IPS-18c (cell line): ENCODE measurements around the gene ARID4B.
"Not testable (repeated sequence)": the region's sequence is repeated elsewhere in the genome, so short reads cannot be mapped to it uniquely, and the experiment has no call there.

Experiments used
- H3K4me3 ChIP-seq: 2 replicates; pipeline ENCODE4 v1.7.0; 2013; ENCODE audit warnings: low read depth, mild to moderate bottlenecking, low read length, moderate library complexity; ENCODE audit not compliant: insufficient read depth
- H3K9me3 ChIP-seq: one replicate; pipeline ENCODE4 v1.6.1; 2013; ENCODE audit warnings: mild to moderate bottlenecking, low read length, moderate library complexity; ENCODE audit not compliant: control insufficient read depth, insufficient read depth

Gene ARID4B, protein sequence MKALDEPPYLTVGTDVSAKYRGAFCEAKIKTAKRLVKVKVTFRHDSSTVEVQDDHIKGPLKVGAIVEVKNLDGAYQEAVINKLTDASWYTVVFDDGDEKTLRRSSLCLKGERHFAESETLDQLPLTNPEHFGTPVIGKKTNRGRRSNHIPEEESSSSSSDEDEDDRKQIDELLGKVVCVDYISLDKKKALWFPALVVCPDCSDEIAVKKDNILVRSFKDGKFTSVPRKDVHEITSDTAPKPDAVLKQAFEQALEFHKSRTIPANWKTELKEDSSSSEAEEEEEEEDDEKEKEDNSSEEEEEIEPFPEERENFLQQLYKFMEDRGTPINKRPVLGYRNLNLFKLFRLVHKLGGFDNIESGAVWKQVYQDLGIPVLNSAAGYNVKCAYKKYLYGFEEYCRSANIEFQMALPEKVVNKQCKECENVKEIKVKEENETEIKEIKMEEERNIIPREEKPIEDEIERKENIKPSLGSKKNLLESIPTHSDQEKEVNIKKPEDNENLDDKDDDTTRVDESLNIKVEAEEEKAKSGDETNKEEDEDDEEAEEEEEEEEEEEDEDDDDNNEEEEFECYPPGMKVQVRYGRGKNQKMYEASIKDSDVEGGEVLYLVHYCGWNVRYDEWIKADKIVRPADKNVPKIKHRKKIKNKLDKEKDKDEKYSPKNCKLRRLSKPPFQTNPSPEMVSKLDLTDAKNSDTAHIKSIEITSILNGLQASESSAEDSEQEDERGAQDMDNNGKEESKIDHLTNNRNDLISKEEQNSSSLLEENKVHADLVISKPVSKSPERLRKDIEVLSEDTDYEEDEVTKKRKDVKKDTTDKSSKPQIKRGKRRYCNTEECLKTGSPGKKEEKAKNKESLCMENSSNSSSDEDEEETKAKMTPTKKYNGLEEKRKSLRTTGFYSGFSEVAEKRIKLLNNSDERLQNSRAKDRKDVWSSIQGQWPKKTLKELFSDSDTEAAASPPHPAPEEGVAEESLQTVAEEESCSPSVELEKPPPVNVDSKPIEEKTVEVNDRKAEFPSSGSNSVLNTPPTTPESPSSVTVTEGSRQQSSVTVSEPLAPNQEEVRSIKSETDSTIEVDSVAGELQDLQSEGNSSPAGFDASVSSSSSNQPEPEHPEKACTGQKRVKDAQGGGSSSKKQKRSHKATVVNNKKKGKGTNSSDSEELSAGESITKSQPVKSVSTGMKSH (N-terminal part only)

DNA sequence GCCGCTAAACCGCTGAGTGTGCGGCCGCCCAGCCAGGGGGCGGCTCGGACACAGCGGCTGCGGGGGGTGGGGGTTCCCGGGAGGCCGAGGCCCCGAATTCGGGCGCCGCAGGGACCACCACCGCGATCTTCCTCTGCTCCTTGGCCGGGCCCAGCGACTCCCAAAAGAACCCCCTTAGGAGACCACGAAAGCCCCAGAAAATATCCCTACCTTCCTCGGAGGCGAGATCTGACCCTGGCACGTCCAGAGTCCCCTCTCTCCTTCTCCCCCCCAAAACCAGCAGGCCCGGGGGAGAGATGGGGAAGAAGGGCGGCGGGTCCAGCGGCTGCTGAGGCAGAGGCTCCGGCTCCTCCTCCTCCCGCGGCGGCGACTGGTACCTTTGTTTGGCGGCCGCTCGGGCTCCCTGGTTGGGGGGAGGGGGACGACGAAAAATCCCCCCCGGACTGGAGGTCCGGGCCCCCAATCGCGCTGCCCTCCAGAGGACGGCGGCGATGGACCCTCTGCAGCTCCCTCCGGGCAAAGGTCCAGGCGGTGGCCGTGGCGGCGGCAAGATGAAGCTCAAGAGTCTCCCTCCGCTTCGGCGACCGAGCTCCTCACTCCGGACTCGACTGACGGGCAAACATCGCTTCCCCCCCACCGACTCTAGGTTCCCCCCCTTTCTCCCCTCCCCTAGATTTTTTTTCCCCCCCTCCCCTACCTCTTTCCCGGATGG is at the start of gene ARID4B:
Gene ARID4B (minus strand): TSS at position 621 of the 712 bp plus-strand sequence. CDS start 1,260 bp downstream, outside the sequence.
- no peaks in the 10 kb centered on the region for H3K9me3 ChIP-seq
- peak within 1 kb of the TSS; percentile 97 for H3K4me3 ChIP-seq

DNA sequence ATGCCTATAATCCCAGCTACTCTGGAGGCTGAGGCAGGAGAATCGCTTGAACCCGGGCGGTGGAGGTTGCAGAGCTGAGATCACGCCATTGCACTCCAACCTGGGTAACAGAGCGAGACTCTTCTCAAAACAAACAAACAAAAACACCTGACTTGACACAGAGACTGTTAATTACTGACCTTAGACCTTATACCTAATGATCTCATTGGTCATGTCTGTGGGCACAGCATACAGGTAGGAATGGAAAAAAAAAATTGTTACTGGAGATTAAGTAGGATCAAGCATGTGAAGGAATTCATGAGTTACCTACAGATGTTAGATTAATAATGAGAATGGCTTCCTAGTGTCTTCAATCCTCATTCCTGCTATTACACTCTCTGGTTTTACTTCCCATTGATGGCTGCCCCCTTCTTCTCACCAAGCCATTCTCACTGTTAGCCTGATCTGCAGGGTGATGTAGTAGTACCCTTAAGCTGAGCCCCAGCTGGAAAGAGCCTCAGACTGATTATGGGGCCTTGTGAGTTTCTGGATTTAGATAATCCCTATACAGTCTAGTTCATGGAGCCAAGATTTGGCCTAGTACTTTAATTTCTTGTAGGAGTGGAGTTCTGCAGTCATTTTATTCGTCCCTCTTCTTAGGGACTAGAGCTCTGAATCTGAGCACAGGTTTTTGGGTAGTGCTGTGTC is 48.1 kb upstream of the ARID4B start:
- Histone ChIP-seq H3K4me3 (no peak overlapping the region), H3K9me3 (no peaks in the 10 kb centered on the region)

DNA sequence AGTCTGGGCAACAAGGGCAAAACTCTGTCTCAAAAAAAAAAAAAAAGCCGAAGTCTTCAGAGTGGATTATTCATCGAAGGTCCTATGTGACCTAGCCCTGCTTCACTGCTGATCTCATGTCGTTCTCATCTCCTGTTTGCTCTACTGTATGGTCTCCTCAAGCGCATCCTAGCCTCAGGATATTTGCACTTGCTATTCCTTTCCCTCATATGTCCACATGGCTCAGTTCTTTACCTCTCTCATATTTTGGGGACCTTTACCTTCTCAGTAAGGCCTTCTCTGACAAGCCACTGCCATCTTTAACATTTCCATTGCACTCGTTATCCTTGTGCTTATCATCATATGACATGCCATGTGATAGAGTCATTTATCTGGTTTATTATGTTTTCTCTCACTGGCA is 41.8 kb upstream of the ARID4B start:
- Histone ChIP-seq H3K4me3 (no peak overlapping the region), H3K9me3 (peaks cover 4% of the 10 kb centered on the region)

DNA sequence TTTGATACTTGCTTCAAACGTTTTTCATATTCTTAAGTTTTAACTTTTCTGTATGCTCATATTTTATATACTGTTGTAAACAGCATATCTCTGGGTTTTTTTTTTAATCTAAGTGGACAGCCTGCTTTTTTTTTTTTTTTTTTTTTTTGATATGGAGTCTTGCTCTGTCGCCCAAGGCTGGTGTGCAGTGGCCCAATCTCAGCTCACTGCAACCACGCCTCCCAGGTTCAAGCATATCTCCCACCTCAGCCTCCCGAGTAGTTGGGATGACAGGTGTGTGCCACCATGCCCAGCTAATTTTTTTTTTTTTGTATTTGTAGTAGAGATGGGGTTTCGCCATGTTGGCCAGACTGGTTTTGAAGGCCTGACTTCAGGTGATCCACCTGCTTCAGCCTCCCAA is 40.4 kb upstream of the ARID4B start:
- peaks cover 4% of the 10 kb centered on the region for H3K9me3 ChIP-seq
- peak overlapping the region; percentile 87; the same call in 1 of the 2 replicates for H3K4me3 ChIP-seq

DNA sequence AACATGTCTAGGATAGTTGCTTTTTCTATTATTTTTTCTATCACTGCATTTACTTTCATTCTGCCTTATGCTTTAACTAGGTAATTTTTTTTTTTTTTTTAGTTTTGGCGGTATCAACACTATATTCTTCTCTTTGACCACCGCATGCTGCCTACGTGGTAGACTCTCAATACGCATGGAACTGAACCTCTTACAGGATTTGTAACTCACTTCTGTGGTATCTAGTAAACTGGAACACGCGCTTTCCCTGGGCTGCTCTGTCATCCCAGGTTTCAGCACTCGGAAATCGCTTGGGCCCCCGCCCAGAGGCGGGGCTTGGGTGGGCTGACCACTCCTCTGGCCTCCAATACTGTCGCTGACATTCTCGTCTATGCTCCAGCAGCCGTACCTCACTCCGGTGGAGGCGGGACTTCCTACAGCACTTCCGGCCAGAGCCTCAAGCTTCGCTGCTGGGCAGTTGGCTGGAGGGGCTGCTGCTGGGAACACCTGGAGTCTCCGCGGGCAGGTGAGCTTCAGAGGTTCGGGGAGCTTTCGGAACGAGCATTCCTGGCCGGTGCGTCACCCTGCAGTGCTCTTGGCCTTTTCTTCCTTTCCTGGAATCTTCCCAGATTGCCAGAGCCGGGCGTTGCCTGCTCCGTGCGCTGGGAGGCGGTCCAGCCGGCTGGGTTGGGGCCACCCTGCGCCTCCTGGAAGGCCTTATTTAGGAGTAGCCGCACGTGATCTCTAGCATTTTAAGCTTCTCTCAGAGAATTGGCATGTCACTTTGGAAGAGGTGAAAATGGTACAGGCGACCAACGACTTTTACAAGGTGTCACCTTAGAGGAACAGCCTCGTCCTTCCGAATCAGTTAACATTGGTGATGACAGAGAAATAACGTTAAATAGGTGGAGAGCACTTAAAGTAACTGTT is 39.3 kb upstream of the ARID4B start, which contains the start of gene TBCE:
Gene TBCE (plus strand): TSS at position 428 of the 909 bp plus-strand sequence. CDS start 12,623 bp downstream, outside the sequence.
- H3K9me3 ChIP-seq: peaks cover 4% of the 10 kb centered on the region

DNA sequence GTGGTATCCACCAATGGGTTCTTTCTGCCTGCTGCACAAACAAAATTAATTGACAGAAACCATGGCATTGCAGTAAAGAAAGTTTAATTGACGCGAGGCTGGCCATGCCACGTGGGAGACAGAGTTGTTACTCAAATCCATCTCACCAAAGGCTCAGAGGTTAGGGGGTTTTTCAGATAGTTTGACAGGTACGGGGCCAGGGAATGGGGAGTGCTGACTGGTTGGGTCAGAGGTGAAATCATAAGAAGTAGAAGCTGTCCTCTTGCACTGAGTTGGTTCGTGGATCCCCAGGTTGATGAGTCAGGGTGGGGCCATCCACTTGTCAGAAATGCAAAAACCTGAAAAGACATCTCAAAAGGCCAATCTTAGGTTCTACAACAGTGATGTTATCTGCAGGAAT is 38.3 kb upstream of the ARID4B start:
- Histone ChIP-seq H3K9me3 (peaks cover 4% of the 10 kb centered on the region), H3K4me3 (no peak overlapping the region)

More for the DNA sequence above, 39.3 kb upstream of the ARID4B start, which contains the start of gene TBCE:
- peak within 1 kb of the TSS; percentile 87 for H3K4me3 ChIP-seq

DNA sequence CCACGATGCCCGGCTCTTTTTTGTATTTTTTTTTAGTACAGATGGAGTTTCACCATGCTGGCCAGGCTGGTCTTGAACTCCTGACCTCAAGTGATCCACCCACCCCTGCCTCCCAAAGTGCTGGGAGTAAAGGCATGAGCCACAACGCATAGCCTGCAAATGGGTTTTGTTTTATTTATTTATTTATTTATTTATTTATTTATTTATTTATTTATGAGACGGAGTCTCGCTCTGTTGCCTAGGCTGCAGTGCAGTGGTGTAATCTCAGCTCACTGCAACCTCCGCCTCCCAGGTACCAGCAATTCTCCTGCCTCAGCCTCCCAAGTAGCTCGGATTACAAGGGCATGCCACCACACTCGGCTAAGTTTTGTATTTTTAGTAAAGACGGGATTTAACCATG is 36.2 kb upstream of the ARID4B start:
- H3K9me3 ChIP-seq, H3K4me3 ChIP-seq: not testable (repeated sequence)

DNA sequence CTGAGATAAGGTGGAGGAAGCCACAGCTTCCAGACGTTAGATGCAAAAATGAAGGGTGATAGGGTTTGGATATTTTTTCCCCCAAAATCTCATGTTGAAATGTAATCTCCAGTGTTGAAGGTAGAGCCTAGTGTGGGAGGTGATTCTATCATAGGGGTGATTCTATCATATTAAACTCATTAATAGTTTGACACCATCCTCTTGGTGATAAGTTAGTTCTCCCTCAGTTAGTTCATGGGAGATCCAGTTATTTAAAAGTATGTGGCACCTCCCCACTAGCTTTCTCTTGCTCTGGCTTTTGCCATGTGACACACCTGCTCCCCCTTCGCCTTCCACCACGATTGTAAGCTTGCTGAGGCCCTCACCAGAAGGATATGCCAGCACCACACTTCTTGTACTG is 30.9 kb upstream of the ARID4B start:
- H3K9me3 ChIP-seq: no peaks in the 10 kb centered on the region
- no peak overlapping the region for H3K4me3 ChIP-seq

DNA sequence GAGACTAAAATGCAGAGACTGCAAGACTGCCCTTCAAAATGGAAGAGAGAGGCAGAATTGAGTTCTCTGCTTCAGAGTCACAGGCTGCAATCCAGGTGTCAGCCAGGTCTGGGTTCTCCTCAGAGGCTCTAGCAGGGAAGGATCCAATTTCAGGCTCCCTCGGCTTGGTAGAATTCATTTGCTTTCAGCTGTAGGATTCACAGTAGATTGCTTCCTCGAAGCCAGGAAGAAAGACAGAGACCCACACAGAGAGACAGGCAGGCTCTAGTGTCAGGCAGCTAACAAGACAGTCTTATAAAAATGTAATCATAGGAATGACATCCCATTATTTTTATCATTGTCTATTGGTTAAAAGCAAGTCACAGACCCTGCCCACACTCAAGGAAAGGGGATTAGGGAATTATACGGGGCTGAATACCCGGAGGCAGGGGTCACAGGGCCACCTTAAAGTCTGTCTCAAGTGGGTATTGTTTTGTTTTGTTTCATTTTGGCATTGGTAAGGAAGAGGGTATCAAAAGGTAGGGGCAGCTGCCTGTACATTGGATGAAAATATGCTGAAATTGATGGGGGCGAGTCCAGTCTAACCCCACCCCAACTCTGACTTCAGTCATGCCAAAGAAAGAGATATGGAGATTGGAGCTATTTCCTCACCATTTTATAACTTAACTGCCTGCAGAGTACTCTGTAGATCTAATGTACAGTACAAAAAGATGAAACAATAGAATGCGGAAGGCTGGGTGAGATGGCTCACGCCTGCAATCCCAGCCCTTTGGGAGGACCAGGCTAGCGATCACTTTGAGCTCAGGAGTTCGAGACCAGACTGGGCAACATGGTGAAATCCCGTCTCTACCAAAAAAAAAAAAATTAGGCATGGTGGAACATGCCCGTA is 29.8 kb upstream of the ARID4B start:
- H3K9me3 ChIP-seq: no peaks in the 10 kb centered on the region
- H3K4me3 ChIP-seq: no peak overlapping the region

DNA sequence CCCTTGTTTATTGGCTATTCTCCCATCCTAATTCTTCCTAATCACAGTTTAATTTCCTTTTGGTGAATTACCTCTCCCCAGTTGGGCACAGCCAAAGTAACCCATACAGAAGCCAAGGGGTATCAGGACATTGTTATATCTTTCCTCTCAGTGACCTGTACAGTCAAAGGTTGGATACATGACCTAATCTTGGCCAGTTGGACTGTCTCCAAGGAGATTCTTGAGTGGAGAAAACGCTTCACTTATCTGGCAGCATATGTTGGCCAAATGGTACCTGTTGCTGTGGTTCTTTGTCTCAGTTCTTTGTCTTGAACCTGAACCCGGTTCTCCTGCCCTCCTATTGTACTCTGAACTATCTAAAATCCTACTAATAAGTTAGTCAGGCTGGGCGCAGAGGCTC is 23.9 kb upstream of the ARID4B start:
- no peaks in the 10 kb centered on the region for H3K9me3 ChIP-seq

DNA sequence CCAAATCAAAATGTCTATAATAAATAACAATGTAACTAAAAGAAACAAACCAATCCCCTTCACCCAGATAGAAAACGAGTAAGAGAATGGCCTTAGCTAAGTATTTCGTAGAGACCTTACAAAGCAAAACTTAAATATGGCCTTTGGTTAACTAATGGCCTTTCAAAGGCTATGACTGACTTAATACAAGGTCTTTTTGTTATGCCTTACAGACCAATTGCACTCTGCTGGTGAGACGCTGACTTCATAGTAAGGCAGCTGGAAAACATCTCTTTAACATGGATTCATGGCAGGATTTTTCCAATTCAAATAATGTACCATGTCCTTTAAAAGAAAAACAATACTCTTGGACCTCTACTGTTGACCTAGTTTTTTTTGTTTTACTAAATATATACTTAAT is 23.5 kb upstream of the ARID4B start:
- no peak overlapping the region for H3K4me3 ChIP-seq
- no peaks in the 10 kb centered on the region for H3K9me3 ChIP-seq

More for the DNA sequence above, 23.9 kb upstream of the ARID4B start:
- no peak overlapping the region for H3K4me3 ChIP-seq

DNA sequence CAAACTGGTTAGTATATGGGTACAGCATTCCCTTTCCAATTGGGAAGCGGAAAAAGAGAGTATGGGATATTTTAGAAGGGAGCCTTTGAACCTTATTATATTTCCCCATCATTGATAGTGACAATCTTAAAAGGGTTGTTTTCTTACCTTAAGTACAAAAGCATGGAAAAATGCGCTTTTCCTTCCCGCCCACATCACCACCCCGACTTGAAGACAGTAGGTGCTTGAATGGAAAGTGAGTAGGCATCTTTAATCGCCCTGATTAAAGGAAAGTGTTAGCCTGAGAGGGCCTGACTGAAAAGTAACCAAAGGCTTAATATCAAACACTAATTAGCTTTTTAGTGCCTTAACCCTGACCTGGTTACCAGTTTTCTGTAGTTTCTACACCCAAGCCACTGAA is 15.7 kb upstream of the ARID4B start:
- no peaks in the 10 kb centered on the region for H3K9me3 ChIP-seq
- no peak overlapping the region for H3K4me3 ChIP-seq

DNA sequence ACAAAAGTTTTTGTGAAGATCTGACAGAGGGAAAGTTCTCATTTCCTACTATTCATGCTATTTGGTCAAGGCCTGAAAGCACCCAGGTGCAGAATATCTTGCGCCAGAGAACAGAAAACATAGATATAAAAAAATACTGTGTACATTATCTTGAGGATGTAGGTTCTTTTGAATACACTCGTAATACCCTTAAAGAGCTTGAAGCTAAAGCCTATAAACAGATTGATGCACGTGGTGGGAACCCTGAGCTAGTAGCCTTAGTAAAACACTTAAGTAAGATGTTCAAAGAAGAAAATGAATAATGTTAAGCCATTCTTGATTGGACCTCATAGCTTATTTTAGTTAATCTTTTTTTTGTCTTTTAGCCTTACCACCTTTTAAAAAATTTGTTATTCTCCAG is 14.5 kb upstream of the ARID4B start:
- H3K9me3 ChIP-seq: no peaks in the 10 kb centered on the region

DNA sequence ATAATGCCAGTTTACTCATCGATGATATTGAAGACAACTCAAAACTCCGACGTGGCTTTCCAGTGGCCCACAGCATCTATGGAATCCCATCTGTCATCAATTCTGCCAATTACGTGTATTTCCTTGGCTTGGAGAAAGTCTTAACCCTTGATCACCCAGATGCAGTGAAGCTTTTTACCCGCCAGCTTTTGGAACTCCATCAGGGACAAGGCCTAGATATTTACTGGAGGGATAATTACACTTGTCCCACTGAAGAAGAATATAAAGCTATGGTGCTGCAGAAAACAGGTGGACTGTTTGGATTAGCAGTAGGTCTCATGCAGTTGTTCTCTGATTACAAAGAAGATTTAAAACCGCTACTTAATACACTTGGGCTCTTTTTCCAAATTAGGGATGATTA is 14.1 kb upstream of the ARID4B start:
- H3K4me3 ChIP-seq: no peak overlapping the region

More for the DNA sequence above, 14.5 kb upstream of the ARID4B start:
- H3K4me3 ChIP-seq: no peak overlapping the region

More for the DNA sequence above, 14.1 kb upstream of the ARID4B start:
- H3K9me3 ChIP-seq: no peaks in the 10 kb centered on the region
